Measurements from ENCODE around the gene RNMT. TPM values are rescaled to one million over a fixed set of nuclear protein-coding genes. Genes with fewer than 3 reads are reported as not detected.
"Not testable (repeated sequence)": the region's sequence is repeated elsewhere in the genome, so short reads cannot be mapped to it uniquely, and the experiment has no call there.

RNMT gene
- total RNA-seq, 2 experiments from 2014 or later = 128 to 130 TPM

DNA sequence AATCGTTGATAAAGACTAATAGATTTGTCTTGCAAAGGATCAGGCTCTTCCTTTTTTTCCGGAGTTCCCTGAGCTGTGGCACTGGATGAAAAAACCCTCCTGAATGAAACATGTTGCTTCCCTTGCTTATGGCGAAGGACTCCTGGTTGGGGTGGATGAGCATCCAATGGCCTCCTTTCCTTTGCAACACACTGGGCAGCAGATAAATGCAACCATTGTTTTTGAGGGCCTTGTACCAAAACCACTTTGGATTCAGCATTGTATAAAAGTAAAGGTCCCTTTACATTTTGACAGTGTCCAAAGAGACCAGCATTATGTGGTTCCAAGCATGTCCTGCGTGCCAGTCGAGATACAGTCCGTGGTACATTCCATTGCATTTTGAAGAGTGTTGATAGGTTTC is 44.8 kb upstream of the RNMT start:
- Mint-ChIP-seq H3K27ac (no peak overlapping the region), H3K27me3 (no peaks in the 10 kb centered on the region), H3K36me3 (ENCODE audit: low read depth) (peaks cover 22% of the 10 kb centered on the region), H3K4me1 (ENCODE audit: low read depth) (peaks cover 26% of the 10 kb centered on the region), H3K4me3 (no peak overlapping the region), H3K9me3 (no peaks in the 10 kb centered on the region)
- TF ChIP-seq, protein P1, sequence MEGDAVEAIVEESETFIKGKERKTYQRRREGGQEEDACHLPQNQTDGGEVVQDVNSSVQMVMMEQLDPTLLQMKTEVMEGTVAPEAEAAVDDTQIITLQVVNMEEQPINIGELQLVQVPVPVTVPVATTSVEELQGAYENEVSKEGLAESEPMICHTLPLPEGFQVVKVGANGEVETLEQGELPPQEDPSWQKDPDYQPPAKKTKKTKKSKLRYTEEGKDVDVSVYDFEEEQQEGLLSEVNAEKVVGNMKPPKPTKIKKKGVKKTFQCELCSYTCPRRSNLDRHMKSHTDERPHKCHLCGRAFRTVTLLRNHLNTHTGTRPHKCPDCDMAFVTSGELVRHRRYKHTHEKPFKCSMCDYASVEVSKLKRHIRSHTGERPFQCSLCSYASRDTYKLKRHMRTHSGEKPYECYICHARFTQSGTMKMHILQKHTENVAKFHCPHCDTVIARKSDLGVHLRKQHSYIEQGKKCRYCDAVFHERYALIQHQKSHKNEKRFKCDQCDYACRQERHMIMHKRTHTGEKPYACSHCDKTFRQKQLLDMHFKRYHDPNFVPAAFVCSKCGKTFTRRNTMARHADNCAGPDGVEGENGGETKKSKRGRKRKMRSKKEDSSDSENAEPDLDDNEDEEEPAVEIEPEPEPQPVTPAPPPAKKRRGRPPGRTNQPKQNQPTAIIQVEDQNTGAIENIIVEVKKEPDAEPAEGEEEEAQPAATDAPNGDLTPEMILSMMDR (IDR thresholded peaks at IDR 0.05) = no peak
- Histone ChIP-seq H3K27ac (ENCODE audit: low read depth in 1 of 2, low read length in 2 of 2) (no peak overlapping the region), H3K9me3 (ENCODE audit: control insufficient read depth in 1 of 2, insufficient read depth in 1 of 2, low read length in 2 of 2) (no peaks in the 10 kb centered on the region), H3K4me3 (ENCODE audit: low read length) (no peak overlapping the region), H3K36me3 (ENCODE audit: insufficient read depth, low read length) (no peaks in the 10 kb centered on the region), H3K27me3 (ENCODE audit: control insufficient read depth in 1 of 2, insufficient read depth in 2 of 2, low read length in 2 of 2) (no peaks in the 10 kb centered on the region), H3K4me1 (ENCODE audit: insufficient read depth, low read length) (no peaks in the 10 kb centered on the region)
- ATAC-seq (ENCODE audit: poor library complexity) (no peak), DNase-seq (no peak)
- intact Hi-C loops (cut with DNase I, micrococcal nuclease) = no loop called here
- POLR2A ChIA-PET = no interaction called here
- CTCF ChIA-PET = no interaction called here

DNA sequence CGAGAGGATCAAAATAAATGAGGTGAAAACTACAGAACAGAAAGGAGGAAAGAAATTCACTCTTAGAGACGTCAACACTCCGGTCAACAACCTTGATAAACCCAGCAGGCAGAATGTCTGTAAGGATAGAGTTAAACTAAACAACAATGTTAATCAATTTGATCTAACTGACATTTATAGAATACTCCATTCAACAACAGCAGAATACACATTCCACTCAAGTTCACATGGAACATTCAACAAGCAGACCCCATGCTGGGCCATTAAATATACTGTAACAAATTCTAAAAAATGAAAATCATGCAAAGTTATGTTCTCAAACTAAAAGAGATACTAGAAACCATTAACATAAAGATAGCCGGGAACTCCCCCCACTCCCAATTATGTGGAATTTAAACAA is 41.9 kb upstream of the RNMT start:
- H3K9me3 Mint-ChIP-seq = no peaks in the 10 kb centered on the region
- ATAC-seq (ENCODE audit: poor library complexity) = no peak
- DNase-seq = no peak
- H3K4me1 Mint-ChIP-seq (ENCODE audit: low read depth) = peaks cover 35% of the 10 kb centered on the region
- H3K27me3 Mint-ChIP-seq = no peaks in the 10 kb centered on the region
- H3K27ac Mint-ChIP-seq = no peak overlapping the region
- H3K4me3 Mint-ChIP-seq = no peak overlapping the region
- H3K4me1 ChIP-seq (ENCODE audit: insufficient read depth, low read length) = no peaks in the 10 kb centered on the region
- H3K36me3 ChIP-seq (ENCODE audit: insufficient read depth, low read length) = no peaks in the 10 kb centered on the region
- peaks cover 22% of the 10 kb centered on the region for H3K36me3 Mint-ChIP-seq (ENCODE audit: low read depth)
- no peaks in the 10 kb centered on the region for H3K9me3 ChIP-seq (ENCODE audit: control insufficient read depth in 1 of 2, insufficient read depth in 1 of 2, low read length in 2 of 2)
- CTCF ChIA-PET = no interaction called here
- POLR2A ChIA-PET = no interaction called here
- intact Hi-C loops (cut with DNase I, micrococcal nuclease) = no loop called here
- H3K27me3 ChIP-seq (ENCODE audit: control insufficient read depth in 1 of 2, insufficient read depth in 2 of 2, low read length in 2 of 2) = no peaks in the 10 kb centered on the region
- H3K4me3 ChIP-seq (ENCODE audit: low read length) = no peak overlapping the region
- TF ChIP-seq, protein P1 (IDR thresholded peaks at IDR 0.05) = no peak
- no peak overlapping the region for H3K27ac ChIP-seq (ENCODE audit: low read depth in 1 of 2, low read length in 2 of 2)

DNA sequence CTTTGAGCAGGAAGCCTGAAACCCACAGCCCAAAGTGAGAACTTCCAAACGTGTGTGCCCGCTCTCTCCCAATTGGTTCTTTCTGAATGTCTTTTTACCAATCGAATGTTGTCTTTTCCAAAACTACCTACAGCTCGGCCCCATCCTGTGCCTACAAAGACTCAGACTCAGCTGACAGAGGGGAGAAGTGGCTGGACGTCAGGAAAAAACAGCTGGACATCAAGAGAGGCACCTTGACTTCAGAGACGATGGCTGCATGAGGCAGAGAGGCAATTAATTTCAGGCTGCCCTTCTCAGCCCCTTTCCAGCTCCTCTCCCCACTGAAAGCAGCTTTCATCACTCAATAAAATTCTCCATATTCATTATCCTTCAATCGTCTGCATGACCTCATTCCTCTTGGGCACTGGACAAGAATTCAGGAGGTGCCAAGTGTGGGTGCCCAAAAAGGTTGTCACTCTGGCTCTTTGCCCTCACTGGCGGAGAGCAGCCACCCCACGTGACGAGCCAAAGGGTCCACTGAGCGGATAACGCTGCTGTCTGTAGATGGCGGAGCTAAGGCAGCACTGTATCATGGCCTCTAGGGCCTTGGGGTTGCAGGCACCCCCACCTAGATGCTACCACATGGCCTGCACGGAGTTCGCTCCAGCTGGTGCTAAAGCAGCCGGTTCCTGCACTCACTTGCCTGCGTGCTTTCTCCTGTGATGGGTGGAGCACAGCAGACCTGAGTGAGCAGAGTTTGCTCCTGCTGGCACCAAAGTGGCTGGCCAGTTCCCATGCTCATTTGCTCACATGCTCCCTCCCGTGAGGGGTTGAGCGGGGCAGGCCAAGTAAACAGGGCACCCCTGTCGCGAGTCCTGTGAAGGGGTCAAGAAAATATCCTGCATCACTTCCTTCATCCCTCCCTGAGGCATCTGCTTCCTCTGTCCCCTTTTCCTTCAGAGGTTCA is 38.0 kb upstream of the RNMT start:
- no peaks in the 10 kb centered on the region for H3K9me3 Mint-ChIP-seq
- TF ChIP-seq, protein P1 (IDR thresholded peaks at IDR 0.05) = no peak
- ATAC-seq (ENCODE audit: poor library complexity) = no peak
- H3K27ac ChIP-seq (ENCODE audit: low read depth in 1 of 2, low read length in 2 of 2) = no peak overlapping the region
- no peak overlapping the region for H3K27ac Mint-ChIP-seq
- no peak for DNase-seq
- intact Hi-C loops (cut with DNase I, micrococcal nuclease) = no loop called here
- CTCF ChIA-PET = no interaction called here
- H3K27me3 ChIP-seq (ENCODE audit: control insufficient read depth in 1 of 2, insufficient read depth in 2 of 2, low read length in 2 of 2) = no peaks in the 10 kb centered on the region
- no peak overlapping the region for H3K4me3 ChIP-seq (ENCODE audit: low read length)
- H3K36me3 ChIP-seq (ENCODE audit: insufficient read depth, low read length) = no peaks in the 10 kb centered on the region
- H3K4me1 Mint-ChIP-seq (ENCODE audit: low read depth) = peaks cover 36% of the 10 kb centered on the region
- peaks cover 22% of the 10 kb centered on the region for H3K36me3 Mint-ChIP-seq (ENCODE audit: low read depth)
- H3K9me3 ChIP-seq (ENCODE audit: control insufficient read depth in 1 of 2, insufficient read depth in 1 of 2, low read length in 2 of 2) = no peaks in the 10 kb centered on the region
- no peaks in the 10 kb centered on the region for H3K27me3 Mint-ChIP-seq
- H3K4me1 ChIP-seq (ENCODE audit: insufficient read depth, low read length) = no peaks in the 10 kb centered on the region
- no peak overlapping the region for H3K4me3 Mint-ChIP-seq
- POLR2A ChIA-PET = no interaction called here

DNA sequence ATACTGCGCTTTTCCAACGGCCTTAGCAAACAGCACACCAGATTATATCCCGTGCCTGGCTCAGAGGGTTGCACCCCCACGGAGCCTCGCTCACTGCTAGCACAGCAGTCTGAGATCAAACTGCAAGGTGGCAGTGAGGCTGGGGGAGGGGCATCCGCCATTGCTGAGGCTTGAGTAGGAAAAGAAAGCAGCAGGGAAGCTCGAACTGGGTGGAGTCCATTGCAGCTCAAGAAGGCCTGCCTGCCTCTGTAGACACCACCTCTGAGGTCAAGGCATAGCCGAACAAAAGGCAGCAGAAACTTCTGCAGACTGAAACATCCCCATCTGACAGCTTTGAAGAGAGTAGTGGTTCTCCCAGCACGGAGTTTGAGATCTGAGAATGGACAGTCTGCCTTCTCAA is 36.4 kb upstream of the RNMT start:
- H3K4me1 Mint-ChIP-seq (ENCODE audit: low read depth) = peaks cover 33% of the 10 kb centered on the region
- H3K27me3 ChIP-seq (ENCODE audit: control insufficient read depth in 1 of 2, insufficient read depth in 2 of 2, low read length in 2 of 2); H3K4me3 ChIP-seq (ENCODE audit: low read length); POLR2A ChIA-PET; H3K27me3 Mint-ChIP-seq; H3K36me3 ChIP-seq (ENCODE audit: insufficient read depth, low read length); H3K9me3 ChIP-seq (ENCODE audit: control insufficient read depth in 1 of 2, insufficient read depth in 1 of 2, low read length in 2 of 2); ATAC-seq (ENCODE audit: poor library complexity); H3K27ac ChIP-seq (ENCODE audit: low read depth in 1 of 2, low read length in 2 of 2); H3K9me3 Mint-ChIP-seq; H3K27ac Mint-ChIP-seq; H3K4me3 Mint-ChIP-seq; CTCF ChIA-PET; DNase-seq; H3K4me1 ChIP-seq (ENCODE audit: insufficient read depth, low read length); intact Hi-C loops (cut with DNase I, micrococcal nuclease): not testable (repeated sequence)
- peaks cover 23% of the 10 kb centered on the region for H3K36me3 Mint-ChIP-seq (ENCODE audit: low read depth)

DNA sequence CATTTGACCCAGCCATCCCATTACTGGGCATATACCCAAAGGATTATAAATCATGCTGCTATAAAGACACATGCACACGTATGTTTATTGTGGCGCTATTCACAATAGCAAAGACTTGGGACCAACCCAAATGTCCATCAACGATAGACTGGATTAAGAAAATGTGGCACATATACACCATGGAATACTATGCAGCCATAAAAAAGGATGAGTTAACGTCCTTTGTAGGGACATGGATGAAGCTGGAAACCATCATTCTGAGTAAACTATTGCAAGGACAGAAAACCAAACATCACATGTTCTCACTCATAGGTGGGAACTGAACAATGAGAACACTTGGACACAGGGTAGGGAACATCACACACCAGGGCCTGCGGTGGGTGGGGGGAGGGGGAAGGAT is 31.1 kb upstream of the RNMT start:
- H3K27me3 ChIP-seq (ENCODE audit: control insufficient read depth in 1 of 2, insufficient read depth in 2 of 2, low read length in 2 of 2); H3K9me3 Mint-ChIP-seq; H3K27ac ChIP-seq (ENCODE audit: low read depth in 1 of 2, low read length in 2 of 2); H3K4me1 ChIP-seq (ENCODE audit: insufficient read depth, low read length); intact Hi-C loops (cut with DNase I, micrococcal nuclease); H3K27me3 Mint-ChIP-seq; ATAC-seq (ENCODE audit: poor library complexity); H3K36me3 ChIP-seq (ENCODE audit: insufficient read depth, low read length); DNase-seq; POLR2A ChIA-PET; H3K27ac Mint-ChIP-seq; CTCF ChIA-PET; H3K4me3 Mint-ChIP-seq; H3K4me3 ChIP-seq (ENCODE audit: low read length): not testable (repeated sequence)
- Mint-ChIP-seq H3K36me3 (ENCODE audit: low read depth) (peaks cover 59% of the 10 kb centered on the region), H3K4me1 (ENCODE audit: low read depth) (peaks cover 19% of the 10 kb centered on the region)
- H3K9me3 ChIP-seq (ENCODE audit: control insufficient read depth in 1 of 2, insufficient read depth in 1 of 2, low read length in 2 of 2) = peaks cover 0 to 12% of the 10 kb centered on the region in 2 experiments

All from CD4-positive, alpha-beta T cell (primary cell).